A673 (cell line): ENCODE measurements around the gene FGD4.

Source experiments
- CTCF ChIP-seq: fragments of 300-800, 200-600 bp; sonication (generic); conservative IDR thresholded peaks from 2 replicates; pipeline ENCODE4 v1.5.1; 2017; ENCODE audit warnings: low read depth, mild to moderate bottlenecking, antibody characterized with exemption, low read length, moderate library complexity, mixed read lengths
- EZH2 ChIP-seq: fragments of 200-600 bp; sonication (generic); IDR thresholded peaks from 2 replicates; pipeline ENCODE4 v1.6.1; 2017; ENCODE audit warnings: borderline replicate concordance, low read depth, mild to moderate bottlenecking, mixed read lengths, antibody characterized with exemption, low read length; ENCODE audit not compliant: poor library complexity, severe bottlenecking

- TF ChIP-seq CTCF (no peak), EZH2 (no peak)
Measured at GRCh38 chr12:32641287-32641901, 242.0 kb downstream of the FGD4 start.
